ENCODE results near the gene PID1. TPM values are rescaled to one million over a fixed set of nuclear protein-coding genes. Genes with fewer than 3 reads are reported as not detected.

PID1 gene
- polyA plus RNA-seq, 1 of the 3 experiments (the other 2 are of a cell fraction), result 0.16 TPM

DNA sequence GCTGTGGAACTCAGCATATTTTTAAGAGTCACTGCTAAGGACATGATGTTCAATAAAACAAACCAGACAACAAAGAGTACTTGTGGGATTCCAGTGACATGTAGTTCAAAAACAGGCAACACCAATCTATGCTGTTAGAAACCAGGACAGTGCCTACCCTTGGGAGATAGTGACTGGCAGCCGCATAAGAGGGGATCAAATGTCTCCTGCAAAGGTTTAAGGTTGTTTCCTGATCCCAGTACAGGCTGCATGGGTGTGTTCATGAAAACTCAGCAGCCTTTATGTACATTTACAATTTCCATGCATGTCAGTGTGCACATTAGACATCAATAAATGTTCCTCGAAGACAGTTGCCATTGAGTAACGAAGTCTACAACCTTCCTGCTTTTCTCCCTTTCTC is 183.8 kb downstream of the PID1 start:
- ChIA-PET POLR2A (no interaction called here), CTCF (interaction anchor here (1.0 kb wide), 1 partner anchor 21 kb away, joined by 3 read pairs; no protein-coding TSS in a partner anchor)
- Histone ChIP-seq H3K27me3 (ENCODE audit: insufficient read depth) (no peaks in the 10 kb centered on the region), H4K20me1 (ENCODE audit: insufficient read depth) (no peaks in the 10 kb centered on the region), H3K4me2 (no peak overlapping the region), H3K4me1 (ENCODE audit: control insufficient read depth in 1 of 2, insufficient read depth in 2 of 2, low read depth in 1 of 2, low read length in 1 of 2) (peaks cover 0 to 6% of the 10 kb centered on the region in 2 experiments; a peak in 2 of 4 replicates), H3K9ac (no peak overlapping the region), H3K36me3 (replicated peaks in 1 of 2; ENCODE audit: control insufficient read depth in 1 of 2, insufficient read depth in 2 of 2, low read length in 1 of 2) (no peaks in the 10 kb centered on the region), H3K79me2 (ENCODE audit: insufficient read depth) (no peaks in the 10 kb centered on the region), H2AFZ (ENCODE audit: low read depth) (no peak overlapping the region), H3K27ac (ENCODE audit: low read depth in 2 of 2, low read length in 1 of 2) (no peak overlapping the region), H3F3A (replicated peaks; ENCODE audit: insufficient read depth) (no peaks in the 10 kb centered on the region), H3K9me3 (no peaks in the 10 kb centered on the region), H3K9me2 (no peaks in the 10 kb centered on the region), H3K4me3 (ENCODE audit: low read depth in 2 of 2, low read length in 1 of 2) (no peak overlapping the region)
- DNase-seq, result no peak
- WGBS (ENCODE audit: low lambda C conversion rate), result 35% methylated on average over 3 of the region's 3 CpGs
- TF ChIP-seq TEAD4 (IDR thresholded peaks at IDR 0.05; ENCODE audit: borderline replicate concordance, insufficient read depth), result no peak
- TF ChIP-seq RFX5 (IDR thresholded peaks at IDR 0.05; ENCODE audit: low read length), result no peak
- no peak for TF ChIP-seq MXI1 (IDR thresholded peaks at IDR 0.05; ENCODE audit: low read depth, low read length)
- no peak for TF ChIP-seq GABPA (IDR thresholded peaks at IDR 0.05; ENCODE audit: low read depth)
- TF ChIP-seq, protein P1, sequence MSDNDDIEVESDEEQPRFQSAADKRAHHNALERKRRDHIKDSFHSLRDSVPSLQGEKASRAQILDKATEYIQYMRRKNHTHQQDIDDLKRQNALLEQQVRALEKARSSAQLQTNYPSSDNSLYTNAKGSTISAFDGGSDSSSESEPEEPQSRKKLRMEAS (IDR thresholded peaks at IDR 0.05; ENCODE audit: low read depth), result no peak
- no peak for TF ChIP-seq EZH2phosphoT487 (IDR thresholded peaks at IDR 0.05; ENCODE audit: borderline replicate concordance, low read depth)
- no peak for TF ChIP-seq MEF2A (IDR thresholded peaks at IDR 0.05; ENCODE audit: borderline replicate concordance, low read depth)
- no peak for TF ChIP-seq FOXM1 (IDR thresholded peaks at IDR 0.05; ENCODE audit: low read depth)
- TF ChIP-seq EP300 (IDR thresholded peaks at IDR 0.05; ENCODE audit: borderline replicate concordance in 1 of 2, low read depth in 1 of 2, low read length in 1 of 2), result no peak
- TF ChIP-seq JUND (IDR thresholded peaks at IDR 0.05), result no peak
- no peak for TF ChIP-seq NRF1 (IDR thresholded peaks at IDR 0.05; ENCODE audit: low read depth, low read length)

DNA sequence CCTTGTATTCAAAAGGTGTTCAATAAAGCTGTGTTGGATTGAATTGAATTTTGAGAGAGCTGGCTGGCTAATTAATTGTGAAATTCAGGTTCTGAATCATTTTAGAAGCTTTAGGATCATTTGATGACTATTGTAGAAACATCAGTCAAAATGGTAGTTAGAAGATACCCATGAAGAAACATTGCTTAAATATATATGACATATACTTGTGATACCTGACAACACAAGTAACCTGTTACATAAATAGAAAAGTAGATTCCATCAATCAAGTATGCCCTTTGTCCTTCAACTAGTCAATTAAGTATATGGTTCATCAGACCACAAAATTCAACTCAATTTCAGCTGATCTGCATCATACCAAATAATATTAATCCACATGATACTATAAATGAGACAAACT is 185.6 kb downstream of the PID1 start:
- TF ChIP-seq ELF1 (IDR thresholded peaks at IDR 0.05), result no peak
- no peak overlapping the region for H2AFZ ChIP-seq (ENCODE audit: low read depth)
- no peaks in the 10 kb centered on the region for H3K9me3 ChIP-seq
- H3K4me3 ChIP-seq (ENCODE audit: low read depth in 2 of 2, low read length in 1 of 2), result no peak overlapping the region
- H3K9me2 ChIP-seq, result no peaks in the 10 kb centered on the region
- ChIA-PET CTCF (no interaction called here), POLR2A (no interaction called here)
- peaks cover 0 to 6% of the 10 kb centered on the region in 2 experiments; a peak in 2 of 4 replicates for H3K4me1 ChIP-seq (ENCODE audit: control insufficient read depth in 1 of 2, insufficient read depth in 2 of 2, low read depth in 1 of 2, low read length in 1 of 2)
- DNase-seq, result no peak
- H3F3A ChIP-seq (replicated peaks; ENCODE audit: insufficient read depth), result no peaks in the 10 kb centered on the region
- H3K27me3 ChIP-seq (ENCODE audit: insufficient read depth), result no peaks in the 10 kb centered on the region
- no peak overlapping the region for H3K4me2 ChIP-seq
- no peak overlapping the region for H3K27ac ChIP-seq (ENCODE audit: low read depth in 2 of 2, low read length in 1 of 2)
- H4K20me1 ChIP-seq (ENCODE audit: insufficient read depth), result no peaks in the 10 kb centered on the region
- H3K79me2 ChIP-seq (ENCODE audit: insufficient read depth), result no peaks in the 10 kb centered on the region
- H3K36me3 ChIP-seq (replicated peaks in 1 of 2; ENCODE audit: control insufficient read depth in 1 of 2, insufficient read depth in 2 of 2, low read length in 1 of 2), result no peaks in the 10 kb centered on the region
- H3K9ac ChIP-seq, result no peak overlapping the region

DNA sequence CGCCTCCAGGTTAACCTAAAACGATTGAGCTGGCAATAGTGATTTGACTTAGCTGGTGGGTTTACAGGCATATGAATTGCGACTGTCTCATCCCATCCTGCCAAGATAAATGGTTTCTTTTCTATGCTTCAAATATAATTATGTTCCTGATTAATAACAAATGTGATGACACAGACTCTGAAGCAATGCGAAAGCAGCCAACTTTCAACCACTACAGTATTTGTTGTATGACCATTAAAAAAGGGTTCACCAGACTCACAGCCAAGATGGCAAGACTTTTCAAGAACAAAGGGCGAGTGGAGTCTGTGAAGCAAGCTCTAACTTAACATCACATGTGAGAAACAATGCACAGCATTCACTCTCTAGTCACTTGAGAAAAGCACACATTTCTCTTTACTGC is 186.6 kb downstream of the PID1 start:
- no peak overlapping the region for H3K9ac ChIP-seq
- no peaks in the 10 kb centered on the region for H3K9me2 ChIP-seq
- no peak overlapping the region for H3K4me2 ChIP-seq
- POLR2A ChIA-PET, result no interaction called here
- no peaks in the 10 kb centered on the region for H3K79me2 ChIP-seq (ENCODE audit: insufficient read depth)
- WGBS (ENCODE audit: low lambda C conversion rate), result 23% methylated on average over 5 of the region's 5 CpGs
- H3K4me3 ChIP-seq (ENCODE audit: low read depth in 2 of 2, low read length in 1 of 2), result no peak overlapping the region
- no peak overlapping the region for H2AFZ ChIP-seq (ENCODE audit: low read depth)
- no peaks in the 10 kb centered on the region for H3F3A ChIP-seq (replicated peaks; ENCODE audit: insufficient read depth)
- no peak for TF ChIP-seq RFX5 (IDR thresholded peaks at IDR 0.05; ENCODE audit: low read length)
- no peak for TF ChIP-seq TCF12 (IDR thresholded peaks at IDR 0.05)
- TF ChIP-seq, protein P2, sequence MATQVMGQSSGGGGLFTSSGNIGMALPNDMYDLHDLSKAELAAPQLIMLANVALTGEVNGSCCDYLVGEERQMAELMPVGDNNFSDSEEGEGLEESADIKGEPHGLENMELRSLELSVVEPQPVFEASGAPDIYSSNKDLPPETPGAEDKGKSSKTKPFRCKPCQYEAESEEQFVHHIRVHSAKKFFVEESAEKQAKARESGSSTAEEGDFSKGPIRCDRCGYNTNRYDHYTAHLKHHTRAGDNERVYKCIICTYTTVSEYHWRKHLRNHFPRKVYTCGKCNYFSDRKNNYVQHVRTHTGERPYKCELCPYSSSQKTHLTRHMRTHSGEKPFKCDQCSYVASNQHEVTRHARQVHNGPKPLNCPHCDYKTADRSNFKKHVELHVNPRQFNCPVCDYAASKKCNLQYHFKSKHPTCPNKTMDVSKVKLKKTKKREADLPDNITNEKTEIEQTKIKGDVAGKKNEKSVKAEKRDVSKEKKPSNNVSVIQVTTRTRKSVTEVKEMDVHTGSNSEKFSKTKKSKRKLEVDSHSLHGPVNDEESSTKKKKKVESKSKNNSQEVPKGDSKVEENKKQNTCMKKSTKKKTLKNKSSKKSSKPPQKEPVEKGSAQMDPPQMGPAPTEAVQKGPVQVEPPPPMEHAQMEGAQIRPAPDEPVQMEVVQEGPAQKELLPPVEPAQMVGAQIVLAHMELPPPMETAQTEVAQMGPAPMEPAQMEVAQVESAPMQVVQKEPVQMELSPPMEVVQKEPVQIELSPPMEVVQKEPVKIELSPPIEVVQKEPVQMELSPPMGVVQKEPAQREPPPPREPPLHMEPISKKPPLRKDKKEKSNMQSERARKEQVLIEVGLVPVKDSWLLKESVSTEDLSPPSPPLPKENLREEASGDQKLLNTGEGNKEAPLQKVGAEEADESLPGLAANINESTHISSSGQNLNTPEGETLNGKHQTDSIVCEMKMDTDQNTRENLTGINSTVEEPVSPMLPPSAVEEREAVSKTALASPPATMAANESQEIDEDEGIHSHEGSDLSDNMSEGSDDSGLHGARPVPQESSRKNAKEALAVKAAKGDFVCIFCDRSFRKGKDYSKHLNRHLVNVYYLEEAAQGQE (IDR thresholded peaks at IDR 0.05; ENCODE audit: low read depth, low read length), result no peak
- TF ChIP-seq ELF1 (IDR thresholded peaks at IDR 0.05), result no peak
- TF ChIP-seq RXRA (IDR thresholded peaks at IDR 0.05; ENCODE audit: borderline replicate concordance, low read depth), result no peak
- H3K36me3 ChIP-seq (replicated peaks in 1 of 2; ENCODE audit: control insufficient read depth in 1 of 2, insufficient read depth in 2 of 2, low read length in 1 of 2), result no peaks in the 10 kb centered on the region
- no peak for DNase-seq
- no peaks in the 10 kb centered on the region for H3K27me3 ChIP-seq (ENCODE audit: insufficient read depth)
- H3K9me3 ChIP-seq, result no peaks in the 10 kb centered on the region
- CTCF ChIA-PET, result interaction anchor here (0.8 to 1.2 kb wide), 2 partner anchors 13 to 57 kb away, joined by 3 to 4 read pairs; no protein-coding TSS in a partner anchor
- H3K4me1 ChIP-seq (ENCODE audit: control insufficient read depth in 1 of 2, insufficient read depth in 2 of 2, low read depth in 1 of 2, low read length in 1 of 2), result peaks cover 0 to 3% of the 10 kb centered on the region in 2 experiments; a peak in 2 of 4 replicates
- no peaks in the 10 kb centered on the region for H4K20me1 ChIP-seq (ENCODE audit: insufficient read depth)
- H3K27ac ChIP-seq (ENCODE audit: low read depth in 2 of 2, low read length in 1 of 2), result no peak overlapping the region
